ENCODE results near the gene AGPAT4. TPM values are rescaled to one million over a fixed set of nuclear protein-coding genes. Genes with fewer than 3 reads are reported as not detected.

Gene AGPAT4
- total RNA-seq, 2 donors from 2014 or later = 17.0 to 23.8 TPM

DNA sequence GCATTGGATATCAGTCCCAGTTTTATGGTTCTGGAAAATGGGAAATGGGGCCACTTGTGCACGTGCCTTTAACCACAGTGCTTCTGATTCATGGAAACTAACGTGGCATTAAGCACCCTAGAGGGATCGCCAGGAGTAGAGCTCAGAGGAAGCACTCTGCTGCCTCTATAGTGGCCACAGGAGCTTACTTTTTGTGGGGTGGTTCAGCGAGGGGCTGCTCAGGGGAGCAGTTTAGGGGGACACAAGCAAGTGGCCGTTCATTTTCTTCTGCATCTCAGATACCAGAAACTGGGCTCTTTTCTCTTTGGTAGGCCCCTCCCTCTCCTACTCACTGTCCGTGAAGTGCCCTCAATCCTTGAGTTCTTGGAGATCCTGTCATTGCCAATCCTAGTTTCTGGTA lies 28.5 kb downstream of the AGPAT4 start:
- Histone ChIP-seq H3K4me1 (ENCODE audit: control insufficient read depth in 1 of 2, low read depth in 2 of 2) (no peaks in the 10 kb centered on the region), H3K27ac (no peak overlapping the region), H3K36me3 (peaks cover 3% of the 10 kb centered on the region), H3K4me3 (no peak overlapping the region), H3K27me3 (replicated peaks; ENCODE audit: insufficient read depth) (no peaks in the 10 kb centered on the region), H3K9me3 (no peaks in the 10 kb centered on the region)
- TF ChIP-seq, protein P1, sequence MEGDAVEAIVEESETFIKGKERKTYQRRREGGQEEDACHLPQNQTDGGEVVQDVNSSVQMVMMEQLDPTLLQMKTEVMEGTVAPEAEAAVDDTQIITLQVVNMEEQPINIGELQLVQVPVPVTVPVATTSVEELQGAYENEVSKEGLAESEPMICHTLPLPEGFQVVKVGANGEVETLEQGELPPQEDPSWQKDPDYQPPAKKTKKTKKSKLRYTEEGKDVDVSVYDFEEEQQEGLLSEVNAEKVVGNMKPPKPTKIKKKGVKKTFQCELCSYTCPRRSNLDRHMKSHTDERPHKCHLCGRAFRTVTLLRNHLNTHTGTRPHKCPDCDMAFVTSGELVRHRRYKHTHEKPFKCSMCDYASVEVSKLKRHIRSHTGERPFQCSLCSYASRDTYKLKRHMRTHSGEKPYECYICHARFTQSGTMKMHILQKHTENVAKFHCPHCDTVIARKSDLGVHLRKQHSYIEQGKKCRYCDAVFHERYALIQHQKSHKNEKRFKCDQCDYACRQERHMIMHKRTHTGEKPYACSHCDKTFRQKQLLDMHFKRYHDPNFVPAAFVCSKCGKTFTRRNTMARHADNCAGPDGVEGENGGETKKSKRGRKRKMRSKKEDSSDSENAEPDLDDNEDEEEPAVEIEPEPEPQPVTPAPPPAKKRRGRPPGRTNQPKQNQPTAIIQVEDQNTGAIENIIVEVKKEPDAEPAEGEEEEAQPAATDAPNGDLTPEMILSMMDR (IDR thresholded peaks at IDR 0.05) = no peak
- ATAC-seq (ENCODE audit: insufficient number of reproducible peaks, low FRiP score, low read depth) (no peak), DNase-seq (ENCODE audit: low spot score) (no peak)

GRCh38 chr6:161244725-161245124 lies 29.1 kb downstream of the AGPAT4 start:
- no peak for ATAC-seq (ENCODE audit: insufficient number of reproducible peaks, low FRiP score, low read depth)
- TF ChIP-seq, protein P1 (IDR thresholded peaks at IDR 0.05) = no peak
- no peaks in the 10 kb centered on the region for H3K4me1 ChIP-seq (ENCODE audit: control insufficient read depth in 1 of 2, low read depth in 2 of 2)
- H3K9me3 ChIP-seq = no peaks in the 10 kb centered on the region
- H3K27ac ChIP-seq = no peak overlapping the region
- no peak for DNase-seq (ENCODE audit: low spot score)
- H3K27me3 ChIP-seq (replicated peaks; ENCODE audit: insufficient read depth) = no peaks in the 10 kb centered on the region
- H3K36me3 ChIP-seq = peaks cover 3% of the 10 kb centered on the region
- H3K4me3 ChIP-seq = no peak overlapping the region

- Histone ChIP-seq H3K4me1 (ENCODE audit: control insufficient read depth in 1 of 2, low read depth in 2 of 2) (no peaks in the 10 kb centered on the region), H3K36me3 (peaks cover 3% of the 10 kb centered on the region), H3K4me3 (no peak overlapping the region), H3K27ac (no peak overlapping the region), H3K9me3 (no peaks in the 10 kb centered on the region), H3K27me3 (replicated peaks; ENCODE audit: insufficient read depth) (no peaks in the 10 kb centered on the region)
- DNase-seq (ENCODE audit: low spot score) (no peak), ATAC-seq (ENCODE audit: insufficient number of reproducible peaks, low FRiP score, low read depth) (no peak)
- TF ChIP-seq, protein P1 (IDR thresholded peaks at IDR 0.05) = no peak
These were observed 30.8 kb downstream of the AGPAT4 start for GRCh38 chr6:161242779-161243693.

DNA sequence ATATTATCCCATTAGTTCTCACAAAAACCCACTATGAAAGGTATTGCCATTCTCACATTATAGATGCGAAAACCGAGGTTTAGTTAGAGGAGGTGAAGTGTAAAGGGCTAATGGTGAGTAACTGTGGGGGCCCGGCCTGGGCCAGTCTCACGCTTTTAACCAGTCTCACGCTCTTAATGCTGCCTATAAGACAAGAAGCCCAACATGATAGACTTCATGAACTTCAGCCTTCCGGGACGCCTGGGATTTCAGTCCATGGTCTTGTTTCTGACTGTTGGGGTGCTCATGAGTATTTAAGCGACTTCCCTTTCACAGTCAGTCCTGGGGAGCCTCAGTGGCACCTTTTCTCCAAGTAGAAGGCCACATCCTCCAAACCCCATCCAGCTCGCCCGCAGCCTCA lies 31.7 kb downstream of the AGPAT4 start:
- H3K4me1 ChIP-seq (ENCODE audit: control insufficient read depth in 1 of 2, low read depth in 2 of 2) = no peaks in the 10 kb centered on the region
- no peaks in the 10 kb centered on the region for H3K9me3 ChIP-seq
- ATAC-seq (ENCODE audit: insufficient number of reproducible peaks, low FRiP score, low read depth) = no peak
- DNase-seq (ENCODE audit: low spot score) = no peak
- TF ChIP-seq, protein P1 (IDR thresholded peaks at IDR 0.05) = no peak
- H3K27ac ChIP-seq = no peak overlapping the region
- H3K36me3 ChIP-seq = peaks cover 3% of the 10 kb centered on the region
- H3K27me3 ChIP-seq (replicated peaks; ENCODE audit: insufficient read depth) = no peaks in the 10 kb centered on the region
- H3K4me3 ChIP-seq = no peak overlapping the region

DNA sequence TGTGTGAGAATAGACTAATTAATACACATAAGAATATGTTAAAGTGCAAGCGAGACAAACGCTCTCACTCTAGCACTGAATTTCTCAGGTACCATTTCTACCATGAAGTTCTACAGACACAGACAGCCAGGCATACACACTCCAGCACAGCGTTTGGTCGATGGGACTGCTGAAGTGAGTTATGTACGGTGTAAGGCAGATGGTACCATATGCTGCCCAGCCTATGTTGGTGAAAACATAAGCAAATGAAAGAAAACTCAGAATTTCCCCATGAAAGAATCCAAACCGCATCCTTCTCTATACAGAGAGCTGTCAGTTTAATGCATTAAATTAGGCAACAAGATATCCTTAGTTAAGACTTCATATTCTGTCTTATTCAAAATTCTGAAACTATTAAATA lies 34.9 kb downstream of the AGPAT4 start:
- TF ChIP-seq, protein P1 (IDR thresholded peaks at IDR 0.05) = no peak
- no peaks in the 10 kb centered on the region for H3K36me3 ChIP-seq
- no peak for DNase-seq (ENCODE audit: low spot score)
- no peaks in the 10 kb centered on the region for H3K27me3 ChIP-seq (replicated peaks; ENCODE audit: insufficient read depth)
- no peak overlapping the region for H3K4me3 ChIP-seq
- ATAC-seq (ENCODE audit: insufficient number of reproducible peaks, low FRiP score, low read depth) = no peak
- no peak overlapping the region for H3K27ac ChIP-seq
- no peaks in the 10 kb centered on the region for H3K9me3 ChIP-seq
- H3K4me1 ChIP-seq (ENCODE audit: control insufficient read depth in 1 of 2, low read depth in 2 of 2) = peaks cover 3 to 11% of the 10 kb centered on the region in 2 donors

All from thoracic aorta (tissue), 2 donors.